Left hindlimb (tissue), 1 donor: ENCODE measurements around the gene GBA2.

Experiments
- DNase-seq: peaks from one replicate; pipeline ENCODE4 v3.0.0-alpha.2; 2018

The GBA2 gene

DNA sequence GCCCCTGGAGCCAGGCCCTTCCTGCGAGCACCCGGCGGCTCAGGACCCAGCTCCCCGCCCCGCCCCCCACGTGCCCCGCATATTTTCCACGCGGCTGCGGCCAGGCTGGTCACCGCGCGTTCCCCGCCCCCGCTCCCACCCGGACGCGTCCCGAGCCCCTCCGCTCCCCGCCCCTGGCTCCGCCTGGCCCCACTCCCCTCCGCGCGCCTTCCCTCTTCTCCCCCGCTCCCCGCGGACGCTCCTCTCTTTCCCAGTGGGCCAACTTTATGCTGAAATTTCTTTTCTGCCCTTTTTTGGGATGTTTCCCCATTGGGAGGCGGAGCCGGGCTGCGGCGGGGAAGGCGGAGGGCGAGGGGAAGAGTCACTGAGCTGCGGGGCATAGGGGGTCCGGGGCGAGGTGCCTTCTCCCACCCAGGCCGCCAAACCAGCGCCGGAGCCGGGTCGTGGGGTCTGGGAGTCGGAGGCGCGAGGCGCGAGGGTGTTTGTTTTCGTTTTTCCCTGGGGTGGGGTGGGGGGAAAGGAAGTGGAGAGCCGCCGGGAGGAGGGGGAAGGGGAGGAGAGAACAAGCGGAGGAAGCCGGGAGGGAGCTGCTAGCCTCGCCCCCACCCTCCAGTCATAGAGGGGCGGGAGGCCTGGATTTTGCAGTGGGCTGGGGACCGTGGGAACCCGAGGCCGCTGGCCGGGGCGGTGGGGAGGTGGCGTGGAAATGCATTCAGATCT lies 58.3 kb downstream of the GBA2 start:
- DNase-seq = peak; percentile 89

DNA sequence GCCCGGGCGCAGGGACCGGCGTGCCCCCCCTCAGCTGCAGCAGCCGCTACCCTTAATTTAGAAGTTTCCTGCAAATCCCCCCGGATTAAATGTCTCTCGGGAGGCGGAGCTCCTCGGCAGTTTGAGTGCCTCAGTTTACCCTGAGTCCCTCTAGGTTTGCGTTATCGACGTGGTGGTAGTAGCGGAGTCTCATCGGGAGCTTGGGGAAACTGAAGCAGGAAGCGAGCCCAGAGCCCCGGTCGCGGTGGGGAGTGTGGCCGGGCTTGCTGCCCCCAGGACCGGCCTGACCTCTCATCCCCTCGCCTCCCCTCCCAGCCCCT lies 58.8 kb downstream of the GBA2 start:
- DNase-seq = no peak

DNA sequence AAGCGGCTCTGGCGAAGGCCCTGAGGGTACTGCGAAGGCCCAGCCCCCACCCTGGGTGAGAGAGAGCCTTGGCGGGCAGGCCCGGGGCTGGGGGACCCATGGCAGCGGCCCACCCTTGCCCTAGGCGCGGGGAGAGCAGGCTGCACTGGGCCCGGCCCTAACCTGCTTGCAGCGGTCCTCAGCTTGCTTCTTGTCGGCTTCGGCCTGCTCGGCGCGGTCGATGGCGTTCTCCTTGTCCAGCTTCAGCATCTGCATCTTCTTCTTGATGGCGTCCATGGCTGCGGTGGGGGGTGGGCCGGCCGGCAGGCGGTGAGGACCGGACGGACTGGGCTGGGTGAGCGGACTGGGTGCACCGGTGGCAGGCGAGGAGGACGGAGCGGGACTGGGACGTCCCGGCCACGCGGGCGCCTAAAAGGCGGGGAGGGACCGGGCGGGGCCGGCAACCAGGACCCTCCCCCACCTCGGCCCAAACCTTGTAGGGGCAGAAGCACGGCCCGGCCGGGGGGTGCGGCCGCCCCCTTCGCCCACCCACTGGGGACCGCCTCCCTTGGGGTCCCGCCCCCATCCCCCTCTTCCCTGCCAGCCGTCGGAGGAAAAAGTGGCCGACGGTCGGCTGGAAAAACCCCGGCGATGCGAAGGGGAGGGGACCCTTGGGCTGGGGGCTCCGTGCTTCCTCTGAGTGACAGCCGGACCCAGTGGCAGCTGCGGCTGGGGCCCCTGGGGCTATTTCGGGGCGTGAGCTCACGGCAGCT lies 59.3 kb downstream of the GBA2 start, which contains the start of gene TPM2:
TSS of gene TPM2 (minus strand) at position 384 of the 752 bp plus-strand sequence. CDS start at position 276, 108 bp downstream.
- peak; percentile 87 for DNase-seq

DNA sequence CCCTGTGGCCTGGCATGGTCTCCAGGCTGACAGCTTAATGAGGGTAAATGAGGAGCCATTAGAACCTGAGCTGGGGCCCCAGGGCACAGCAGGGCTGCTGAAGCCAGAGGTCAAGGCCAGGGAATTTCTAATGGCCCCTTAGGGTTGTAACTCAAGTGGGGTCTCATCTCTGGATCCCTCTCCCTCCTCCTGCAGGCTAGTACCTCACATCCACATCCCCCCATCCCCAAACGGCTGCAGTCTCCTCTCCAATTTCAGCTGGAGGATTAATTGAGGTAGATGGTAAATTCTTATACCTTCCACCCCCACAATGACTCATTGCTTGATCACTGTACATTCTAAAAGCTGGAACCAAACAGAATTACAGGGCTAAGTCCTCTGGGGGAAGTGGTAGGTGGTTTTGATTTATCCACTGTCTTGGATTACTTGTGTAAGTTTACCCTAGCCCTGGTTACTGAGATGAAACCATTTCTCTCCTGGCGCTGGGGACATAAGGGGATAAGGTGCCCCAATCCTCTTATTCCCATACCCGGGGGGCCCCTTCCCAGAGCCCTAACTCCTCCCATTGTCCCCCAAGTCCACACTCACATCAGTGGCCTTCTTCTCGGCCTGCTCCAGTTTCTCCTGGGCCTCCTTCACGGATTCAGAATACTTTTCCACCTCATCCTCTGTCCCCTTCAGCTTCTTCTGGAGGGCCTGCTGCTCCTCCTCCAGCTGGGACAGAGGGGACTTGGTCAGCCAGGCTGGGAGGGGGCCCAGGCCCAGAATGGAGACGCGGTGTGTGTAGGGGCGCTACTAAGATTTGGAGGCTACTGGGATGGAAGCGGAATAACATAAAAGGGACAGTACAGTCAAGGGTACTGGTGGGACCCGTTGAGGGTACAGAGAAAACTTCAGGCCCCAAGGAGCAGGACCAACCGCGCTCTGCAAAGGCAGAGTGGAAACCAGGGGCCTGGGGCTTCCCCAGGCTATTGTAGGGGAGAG lies 60.2 kb downstream of the GBA2 start:
- DNase-seq = no peak

DNA sequence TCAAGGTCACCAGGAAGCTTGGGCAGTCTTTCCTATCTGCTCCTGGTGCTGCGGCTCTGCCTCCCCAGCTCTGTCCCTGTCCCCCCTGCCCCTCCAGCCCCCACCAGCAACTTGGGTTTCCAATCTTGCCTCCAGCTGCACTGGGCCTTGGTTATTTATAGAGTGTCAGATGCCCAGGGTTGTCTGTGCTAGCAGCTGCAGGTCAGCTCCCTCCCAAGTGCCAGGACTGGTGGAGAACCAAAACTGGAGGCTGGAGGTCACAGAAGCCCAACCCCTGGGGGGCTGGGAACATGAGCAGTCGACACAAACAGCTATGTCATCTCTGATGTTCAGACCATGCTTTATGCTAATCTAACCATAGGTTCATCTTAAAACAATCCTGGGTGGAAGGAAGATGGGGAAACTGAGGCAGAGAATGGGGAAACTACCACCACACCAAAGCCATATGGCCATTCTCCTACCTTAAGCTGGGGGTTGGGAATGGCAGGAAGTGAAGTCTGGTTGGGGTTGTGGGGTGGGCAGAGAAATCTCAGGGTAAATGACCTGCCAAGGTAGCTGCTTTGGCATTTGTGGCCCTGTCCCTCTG lies 61.0 kb downstream of the GBA2 start:
- DNase-seq = no peak

DNA sequence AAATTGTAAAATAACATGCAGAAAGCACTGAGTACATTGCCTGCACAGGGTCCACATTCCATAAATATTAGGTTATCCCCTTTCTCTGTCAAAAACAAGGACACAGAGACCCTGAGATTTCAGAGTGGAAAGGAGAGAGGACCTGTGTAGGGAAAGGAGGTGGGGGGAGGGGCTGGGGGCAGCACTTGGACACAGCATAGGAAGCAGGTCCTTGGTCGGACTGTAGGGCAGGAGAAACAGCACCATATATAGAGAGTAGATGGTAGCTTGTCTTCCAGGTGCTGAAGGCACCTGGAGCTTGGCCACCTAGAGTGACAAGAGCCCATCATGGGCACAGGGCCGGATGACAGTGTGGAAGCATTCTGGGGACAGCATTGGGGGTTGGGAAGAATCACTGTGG lies 61.7 kb downstream of the GBA2 start:
- DNase-seq = no peak
